Measurements from ENCODE around the gene FAU. TPM values are rescaled to one million over a fixed set of nuclear protein-coding genes. Genes with fewer than 3 reads are reported as not detected.

The FAU gene
- total RNA-seq, 1 experiment from 2014 or later, result 1,073 TPM

DNA sequence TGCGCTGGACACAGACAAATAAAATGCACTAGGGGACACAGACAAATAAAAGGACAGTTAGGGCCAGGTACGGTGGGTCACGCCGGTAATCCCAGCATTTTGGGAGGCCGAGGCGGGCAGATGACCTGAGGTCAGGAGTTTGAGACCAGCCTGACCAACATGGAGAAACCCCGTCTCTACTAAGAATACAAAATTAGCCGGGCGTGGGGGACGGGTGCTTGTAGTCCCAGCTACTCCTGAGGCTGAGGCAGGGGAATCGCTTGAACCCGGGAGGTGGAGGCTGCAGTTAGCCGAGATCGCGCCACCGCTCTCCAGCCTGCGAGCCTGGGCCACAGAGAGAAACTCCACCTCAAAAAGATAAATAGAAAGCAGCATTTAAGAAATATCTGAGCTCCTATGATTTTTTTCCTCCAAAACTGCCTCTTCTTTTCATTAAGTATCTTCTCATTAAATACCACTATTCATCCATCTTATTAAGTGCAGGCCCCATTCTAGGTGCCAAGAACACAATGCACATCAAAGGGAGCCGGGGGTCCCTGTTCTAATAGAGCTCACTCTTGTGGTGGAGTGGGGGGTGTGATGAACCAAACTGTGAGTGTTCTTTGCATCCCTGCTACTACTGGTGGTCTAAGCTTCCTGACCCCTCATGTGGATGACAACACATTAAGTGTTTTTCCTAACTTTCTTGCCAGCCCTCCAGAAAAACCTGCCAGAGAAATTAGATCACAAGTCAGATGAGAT is 3.7 kb downstream of the FAU start (continued):
- TF ChIP-seq ZNF274 (IDR thresholded peaks at IDR 0.05; ENCODE audit: low read depth, low read length), result no peak
- TF ChIP-seq, protein P1, sequence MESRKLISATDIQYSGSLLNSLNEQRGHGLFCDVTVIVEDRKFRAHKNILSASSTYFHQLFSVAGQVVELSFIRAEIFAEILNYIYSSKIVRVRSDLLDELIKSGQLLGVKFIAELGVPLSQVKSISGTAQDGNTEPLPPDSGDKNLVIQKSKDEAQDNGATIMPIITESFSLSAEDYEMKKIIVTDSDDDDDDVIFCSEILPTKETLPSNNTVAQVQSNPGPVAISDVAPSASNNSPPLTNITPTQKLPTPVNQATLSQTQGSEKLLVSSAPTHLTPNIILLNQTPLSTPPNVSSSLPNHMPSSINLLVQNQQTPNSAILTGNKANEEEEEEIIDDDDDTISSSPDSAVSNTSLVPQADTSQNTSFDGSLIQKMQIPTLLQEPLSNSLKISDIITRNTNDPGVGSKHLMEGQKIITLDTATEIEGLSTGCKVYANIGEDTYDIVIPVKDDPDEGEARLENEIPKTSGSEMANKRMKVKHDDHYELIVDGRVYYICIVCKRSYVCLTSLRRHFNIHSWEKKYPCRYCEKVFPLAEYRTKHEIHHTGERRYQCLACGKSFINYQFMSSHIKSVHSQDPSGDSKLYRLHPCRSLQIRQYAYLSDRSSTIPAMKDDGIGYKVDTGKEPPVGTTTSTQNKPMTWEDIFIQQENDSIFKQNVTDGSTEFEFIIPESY (IDR thresholded peaks at IDR 0.05; ENCODE audit: extremely low read depth, insufficient replicate concordance, low read length), result no peak

DNA sequence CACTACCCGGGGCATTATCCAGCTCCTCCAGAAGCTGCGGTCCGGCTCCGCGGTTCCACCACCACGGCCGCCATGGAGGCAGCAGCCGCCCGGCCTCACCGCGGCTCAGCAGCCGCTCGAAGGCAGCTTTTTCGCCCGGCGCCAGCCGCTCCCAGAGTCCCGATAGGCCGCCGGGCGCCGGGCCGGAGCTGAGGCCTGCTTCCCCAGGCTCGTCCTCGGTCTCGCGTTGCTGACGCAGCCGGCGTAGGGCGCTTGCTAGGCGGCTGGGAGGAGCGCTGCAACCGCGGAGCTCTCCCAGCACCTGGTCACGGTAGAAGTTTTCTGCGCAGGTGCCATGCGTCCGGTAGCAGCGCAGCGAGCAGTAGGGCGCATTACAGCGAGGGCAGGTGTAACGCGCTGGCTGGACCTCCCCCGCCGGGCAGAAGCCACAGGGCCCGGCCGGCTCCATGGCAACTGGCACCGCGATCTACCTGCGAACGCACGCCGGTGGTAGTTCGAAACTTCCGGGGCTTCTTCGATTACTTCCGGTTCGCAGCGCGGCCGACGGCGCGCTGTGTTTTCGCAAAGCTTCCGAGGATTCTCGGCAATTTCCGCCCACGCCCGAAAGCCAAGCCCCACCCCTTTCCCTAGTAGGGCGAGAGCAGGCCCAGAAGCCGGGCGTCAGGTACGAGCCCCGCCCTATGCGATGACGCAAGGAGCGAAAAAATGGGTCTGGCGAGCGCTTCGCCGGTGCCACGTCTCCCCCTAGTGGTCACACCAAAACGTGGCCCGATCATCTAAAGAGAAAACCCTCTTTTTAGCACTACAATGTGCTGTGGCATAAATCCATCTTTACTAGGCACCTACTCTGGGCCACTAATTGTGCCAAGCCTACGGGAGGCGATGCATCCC is 4.5 kb downstream of the FAU start, which contains the start of gene ZNHIT2:
Gene ZNHIT2, minus strand, starts transcription at position 496 of the 891 bp plus-strand sequence. Its CDS starts 48 bp downstream, at position 448.
- Histone ChIP-seq H3K36me3 (ENCODE audit: control insufficient read depth in 1 of 2, insufficient read depth in 2 of 2, low read length in 2 of 2) (peaks cover 10 to 43% of the 10 kb centered on the region in 2 experiments), H3K27me3 (ENCODE audit: insufficient read depth, low read length) (no peaks in the 10 kb centered on the region), H3K9ac (ENCODE audit: low read length) (peak within 1 kb of the TSS; percentile 98), H3K79me2 (ENCODE audit: insufficient read depth, low read length) (peaks cover 54% of the 10 kb centered on the region), H3K4me2 (ENCODE audit: low read length) (peak within 1 kb of the TSS; percentile 94), H3K27ac (ENCODE audit: low read depth, low read length) (peak within 1 kb of the TSS; percentile 95), H3K4me3 (replicated peaks in 1 of 2; ENCODE audit: low read depth in 1 of 2, low read length in 2 of 2) (peak within 1 kb of the TSS; percentile 88 to 90), H3K4me1 (ENCODE audit: control insufficient read depth in 1 of 2, insufficient read depth in 2 of 2, low read length in 2 of 2) (peaks cover 17 to 45% of the 10 kb centered on the region in 2 experiments; a peak in 3 of 4 replicates), H3K9me2 (ENCODE audit: insufficient read depth) (no peaks in the 10 kb centered on the region), H3K9me3 (ENCODE audit: control insufficient read depth in 1 of 2, insufficient read depth in 1 of 2, low read depth in 1 of 2, low read length in 2 of 2) (no peaks in the 10 kb centered on the region), H4K20me1 (ENCODE audit: insufficient read depth) (no peaks in the 10 kb centered on the region; the same call in 1 of the 2 replicates), H2AFZ (ENCODE audit: low read depth, low read length, poor library complexity, severe bottlenecking) (no peak within 1 kb of the TSS)
- ChIA-PET RAD21 (ENCODE audit: low non-redundant PET in 1 of 2, low total read pairs in 2 of 2, uncharacterized antibody in 2 of 2, unreplicated experiment in 2 of 2) (interaction anchor here in 1 of 2 experiments (0.7 to 1.0 kb wide), 3 partner anchors 64 to 203 kb away, joined by 3 to 8 read pairs (median 3); partner anchors contain the start of genes ARL2 and CAPN1), CTCF (interaction anchor here (0.7 to 1.4 kb wide), 5 partner anchors 17 to 274 kb away, joined by 3 to 6 read pairs (median 4); partner anchors contain the start of genes CDC42BPG and SYVN1), POLR2A (interaction anchor here (0.6 to 1.7 kb wide), 5 partner anchors 18 to 162 kb away, joined by 3 to 5 read pairs (median 3); partner anchors contain the start of gene SPDYC)
- no TSS peak for BruUV-seq (replicated peaks)
- peak; percentile 98 for DNase-seq (ENCODE audit: low read depth, low spot score)
- TF ChIP-seq, protein P2, sequence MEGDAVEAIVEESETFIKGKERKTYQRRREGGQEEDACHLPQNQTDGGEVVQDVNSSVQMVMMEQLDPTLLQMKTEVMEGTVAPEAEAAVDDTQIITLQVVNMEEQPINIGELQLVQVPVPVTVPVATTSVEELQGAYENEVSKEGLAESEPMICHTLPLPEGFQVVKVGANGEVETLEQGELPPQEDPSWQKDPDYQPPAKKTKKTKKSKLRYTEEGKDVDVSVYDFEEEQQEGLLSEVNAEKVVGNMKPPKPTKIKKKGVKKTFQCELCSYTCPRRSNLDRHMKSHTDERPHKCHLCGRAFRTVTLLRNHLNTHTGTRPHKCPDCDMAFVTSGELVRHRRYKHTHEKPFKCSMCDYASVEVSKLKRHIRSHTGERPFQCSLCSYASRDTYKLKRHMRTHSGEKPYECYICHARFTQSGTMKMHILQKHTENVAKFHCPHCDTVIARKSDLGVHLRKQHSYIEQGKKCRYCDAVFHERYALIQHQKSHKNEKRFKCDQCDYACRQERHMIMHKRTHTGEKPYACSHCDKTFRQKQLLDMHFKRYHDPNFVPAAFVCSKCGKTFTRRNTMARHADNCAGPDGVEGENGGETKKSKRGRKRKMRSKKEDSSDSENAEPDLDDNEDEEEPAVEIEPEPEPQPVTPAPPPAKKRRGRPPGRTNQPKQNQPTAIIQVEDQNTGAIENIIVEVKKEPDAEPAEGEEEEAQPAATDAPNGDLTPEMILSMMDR (IDR thresholded peaks at IDR 0.05 in 2 of 3, conservative IDR thresholded peaks at IDR 0.05 in 1 of 3; ENCODE audit: borderline replicate concordance in 1 of 3, insufficient read depth in 1 of 3, low read depth in 2 of 3, low read length in 2 of 3), result peak in 2 of 3 experiments; percentile 83 to 93; a peak in 4 of 6 replicates
- TF ChIP-seq ZFX (IDR thresholded peaks at IDR 0.05) (peak; percentile 100), POLR2AphosphoS5 (IDR thresholded peaks at IDR 0.05; ENCODE audit: low read depth, low read length) (peak; percentile 75), YY1 (IDR thresholded peaks at IDR 0.05; ENCODE audit: extremely low read depth, insufficient replicate concordance, low read depth, low read length) (no peak), POLR2A (IDR thresholded peaks at IDR 0.05; ENCODE audit: borderline replicate concordance, extremely low read depth, insufficient read depth, insufficient read length) (peak; percentile 87), ELF1 (IDR thresholded peaks at IDR 0.05; ENCODE audit: borderline replicate concordance, low read depth) (no peak)
- peak; percentile 70 for ATAC-seq
- intact Hi-C loops (cut with micrococcal nuclease), result loop anchor here (5.0 to 10.0 kb wide), 3 partner anchors 105 to 330 kb away; partner anchors contain the start of genes ARL2 and ATG2A

All from HCT116 (cell line).